ENCODE measurements around the gene GCLM. TPM values are rescaled to one million over a fixed set of nuclear protein-coding genes. Genes with fewer than 3 reads are reported as not detected.

The GCLM gene
- total and polyA plus RNA-seq, 5 experiments from 2014 or later: 11.3 to 19.3 (median 18.2) TPM

DNA sequence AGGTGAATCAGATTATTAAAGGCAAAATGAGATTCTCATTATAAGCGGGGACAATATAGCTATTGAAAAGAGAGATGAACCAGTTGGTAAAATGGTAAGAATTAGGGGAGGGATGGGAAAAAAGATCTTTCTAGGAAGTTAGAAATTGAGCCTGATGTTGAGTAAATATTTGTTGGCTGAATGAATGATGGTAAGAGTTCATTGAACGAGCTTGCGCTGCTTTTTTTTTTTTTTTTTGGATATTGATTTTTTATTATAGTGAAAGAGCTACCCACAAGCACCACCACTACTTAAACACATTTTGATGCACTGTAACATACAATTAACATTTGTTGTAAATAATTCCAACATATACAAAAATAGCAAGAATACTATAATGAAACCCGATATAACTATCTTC, 1.1 kb upstream of the GCLM start:
- peaks cover 0 to 6% (median 0%) of the 10 kb centered on the region in 9 donors for H3K9me3 Mint-ChIP-seq
- H3K4me1 Mint-ChIP-seq: peaks cover 13 to 34% (median 28%) of the 10 kb centered on the region in 4 donors
- ATAC-seq (no peak), DNase-seq (no peak)
- POLR2A ChIA-PET: interaction anchor here (0.7 to 3.6 kb wide), 5 partner anchors 27 to 297 kb away, joined by 5 to 33 read pairs (median 10); partner anchors contain the start of gene DNTTIP2
- H3K27me3 Mint-ChIP-seq: peaks cover 0 to 5% (median 0%) of the 10 kb centered on the region in 5 donors
- no peaks in the 10 kb centered on the region for H3K36me3 Mint-ChIP-seq
- H3K27ac Mint-ChIP-seq: peak overlapping the region; percentile 61 to 95 (median 90)
- H3K4me3 Mint-ChIP-seq: peak overlapping the region; percentile 76 to 95 (median 84)

DNA sequence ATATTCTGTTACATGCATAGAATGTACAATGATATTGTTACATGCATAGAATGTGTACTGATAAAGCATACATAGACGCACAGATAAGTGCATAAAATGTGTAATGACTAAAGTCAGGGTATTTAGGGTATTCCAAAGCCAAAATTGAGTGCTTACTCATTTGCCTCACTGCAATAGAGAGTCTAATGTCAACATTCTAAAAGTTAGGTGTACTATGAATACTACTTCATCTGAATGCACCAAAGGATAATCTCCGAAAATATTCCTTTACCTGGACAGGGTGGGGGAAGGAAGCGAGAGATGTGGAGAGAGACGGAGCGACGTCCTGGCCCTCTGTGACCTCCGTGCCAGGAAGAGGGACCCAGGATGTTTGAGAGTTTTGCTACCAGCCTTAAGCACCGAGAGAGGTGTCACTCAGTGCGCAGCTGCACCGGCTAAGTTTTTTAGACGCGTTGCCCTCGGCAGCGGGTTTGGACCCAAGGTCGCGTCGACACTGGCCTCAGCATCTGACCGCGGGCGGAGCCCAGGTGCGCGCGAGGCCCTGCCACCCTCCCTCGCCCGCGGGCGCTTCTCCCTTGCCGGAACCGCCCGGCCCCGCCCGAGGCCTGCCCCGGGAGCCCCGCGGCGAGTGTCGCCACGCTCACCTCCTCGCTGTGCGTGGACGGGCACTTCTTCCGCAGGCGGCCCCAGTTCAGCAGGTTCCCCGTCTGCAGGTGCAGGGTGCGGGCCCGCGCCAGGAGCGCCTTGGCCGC, 660 bp downstream of the GCLM start:
- Mint-ChIP-seq H3K27ac (peak overlapping the region; percentile 74 to 96 (median 90)), H3K9me3 (peaks cover 0 to 6% (median 0%) of the 10 kb centered on the region in 9 donors), H3K4me1 (peaks cover 12 to 48% (median 40%) of the 10 kb centered on the region in 4 donors), H3K36me3 (no peaks in the 10 kb centered on the region), H3K27me3 (peaks cover 0 to 2% (median 0%) of the 10 kb centered on the region in 5 donors), H3K4me3 (peak overlapping the region; percentile 81 to 95 (median 92))
- DNase-seq: peak; percentile 20 to 73 (median 52)
- ATAC-seq: peak; percentile 56 to 57
- POLR2A ChIA-PET: interaction anchor here (1.0 to 3.6 kb wide), 4 partner anchors 30 to 510 kb away, joined by 3 to 33 read pairs (median 14); partner anchors contain the start of genes ABCD3 and DNTTIP2

DNA sequence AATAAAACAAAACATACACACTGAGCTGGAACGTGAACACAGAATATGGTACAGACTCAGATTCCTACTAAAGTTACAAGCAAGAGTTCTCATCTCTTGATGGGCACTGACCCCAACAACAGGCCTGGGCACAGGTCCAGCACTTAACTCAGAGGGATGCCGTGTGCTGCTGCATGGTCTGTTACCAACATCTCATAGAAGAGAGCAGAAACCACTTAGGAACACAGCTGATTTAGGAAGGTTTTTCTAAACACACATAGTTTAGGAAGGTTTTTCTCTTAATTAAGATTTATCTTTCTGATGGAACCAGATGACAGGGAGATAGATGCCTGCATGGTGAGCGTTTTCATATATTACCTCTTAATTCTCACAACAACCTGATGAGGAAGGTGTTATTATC, 1.5 kb downstream of the GCLM start:
- Mint-ChIP-seq H3K36me3 (no peaks in the 10 kb centered on the region), H3K27ac (peak overlapping the region in 8 of 10 donors; percentile 41 to 91 (median 69)), H3K4me1 (peaks cover 9 to 48% (median 40%) of the 10 kb centered on the region in 4 donors), H3K27me3 (no peaks in the 10 kb centered on the region), H3K9me3 (peaks cover 0 to 6% (median 0%) of the 10 kb centered on the region in 9 donors), H3K4me3 (peak overlapping the region; percentile 58 to 95 (median 72))
- DNase-seq (no peak), ATAC-seq (no peak)
- POLR2A ChIA-PET: interaction anchor here (3.6 kb wide), 1 partner anchor 29 kb away, joined by 33 read pairs; the partner anchor contains the start of gene DNTTIP2

DNA sequence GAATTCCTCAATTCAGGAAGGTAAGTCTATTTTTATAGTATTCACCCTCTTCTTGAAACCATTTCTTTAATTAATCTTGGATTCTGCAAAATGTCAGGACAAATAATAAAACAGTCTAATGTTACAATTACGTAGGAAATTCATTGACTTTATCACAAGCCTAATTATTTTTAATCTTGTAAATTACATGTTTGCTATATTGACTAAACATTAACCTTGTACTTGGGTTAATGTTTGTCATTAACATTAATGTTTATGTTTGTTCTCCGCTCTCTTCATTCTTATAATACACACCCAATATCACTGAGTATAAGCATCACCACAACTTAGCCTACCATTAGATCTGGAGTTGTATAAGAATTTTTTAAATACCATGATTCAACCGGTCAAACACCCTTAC, 2.8 kb downstream of the GCLM start:
- ATAC-seq: no peak
- peak overlapping the region in 1 of 10 donors; percentile 31 for H3K27ac Mint-ChIP-seq

DNA sequence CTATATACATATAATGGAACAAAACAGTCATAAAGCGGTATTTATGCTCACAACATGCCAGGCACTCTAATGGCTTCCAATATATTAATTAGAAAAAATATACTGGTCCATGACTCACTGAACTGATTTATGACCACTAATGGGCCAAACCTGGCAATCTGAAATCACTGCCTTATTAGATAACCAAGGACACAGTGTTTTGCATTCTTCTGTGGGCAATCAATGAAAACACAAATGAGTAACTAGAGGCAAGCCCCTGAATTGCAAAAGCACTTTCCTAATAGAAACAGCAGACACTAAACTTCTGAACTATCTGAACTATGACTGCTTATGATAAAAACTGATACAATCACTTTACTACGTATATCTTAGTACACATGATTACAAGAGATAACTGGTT, 3.5 kb downstream of the GCLM start:
- POLR2A ChIA-PET: no interaction called here

More for the DNA sequence above, 2.8 kb downstream of the GCLM start:
- Mint-ChIP-seq H3K27me3 (no peaks in the 10 kb centered on the region), H3K4me3 (no peak overlapping the region), H3K9me3 (peaks cover 0 to 6% (median 0%) of the 10 kb centered on the region in 9 donors), H3K4me1 (peaks cover 9 to 48% (median 40%) of the 10 kb centered on the region in 4 donors), H3K36me3 (peaks cover 0 to under 1% (median 0%) of the 10 kb centered on the region in 3 donors)
- no peak for DNase-seq
- POLR2A ChIA-PET: no interaction called here

DNA sequence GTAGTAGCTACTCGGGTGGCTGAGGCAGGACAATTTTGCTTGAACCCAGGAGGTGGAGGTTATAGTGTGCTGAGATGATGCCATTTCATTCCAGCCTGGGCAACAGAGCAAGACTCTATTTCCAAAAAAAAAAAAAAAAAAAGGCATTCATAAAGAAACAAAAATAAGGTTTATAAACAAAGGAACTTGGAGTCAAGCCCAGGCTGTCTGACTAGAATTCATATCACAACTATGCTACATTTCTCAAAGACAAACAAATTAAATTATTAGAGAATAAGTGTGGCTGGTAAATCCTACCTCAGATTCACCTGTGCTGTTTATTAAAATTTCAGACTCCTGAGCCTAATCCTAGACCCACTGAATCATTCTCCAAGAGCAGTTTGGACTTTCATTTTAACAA, 4.2 kb downstream of the GCLM start:
- DNase-seq (no peak), ATAC-seq (no peak)
- POLR2A ChIA-PET: interaction anchor here (1.0 kb wide), 1 partner anchor 26 kb away, joined by 5 read pairs; the partner anchor contains the start of gene DNTTIP2
- no peaks in the 10 kb centered on the region for H3K27me3 Mint-ChIP-seq
- H3K4me1 Mint-ChIP-seq: peaks cover 8 to 45% (median 38%) of the 10 kb centered on the region in 4 donors
- H3K4me3 Mint-ChIP-seq: peak overlapping the region in 1 of 10 donors; percentile 8
- peaks cover 0 to 10% (median 1%) of the 10 kb centered on the region in 3 donors for H3K36me3 Mint-ChIP-seq
- H3K27ac Mint-ChIP-seq: peak overlapping the region in 5 of 10 donors; percentile 29 to 78 (median 71)
- H3K9me3 Mint-ChIP-seq: peaks cover 0 to 4% (median 0%) of the 10 kb centered on the region in 9 donors

More for the DNA sequence above, 3.5 kb downstream of the GCLM start:
- Mint-ChIP-seq H3K4me1 (peaks cover 9 to 48% (median 40%) of the 10 kb centered on the region in 4 donors), H3K4me3 (no peak overlapping the region), H3K27ac (no peak overlapping the region), H3K36me3 (peaks cover 0 to 8% (median 0%) of the 10 kb centered on the region in 3 donors), H3K27me3 (no peaks in the 10 kb centered on the region), H3K9me3 (peaks cover 0 to 6% (median 0%) of the 10 kb centered on the region in 9 donors)
- DNase-seq (no peak), ATAC-seq (no peak)

DNA sequence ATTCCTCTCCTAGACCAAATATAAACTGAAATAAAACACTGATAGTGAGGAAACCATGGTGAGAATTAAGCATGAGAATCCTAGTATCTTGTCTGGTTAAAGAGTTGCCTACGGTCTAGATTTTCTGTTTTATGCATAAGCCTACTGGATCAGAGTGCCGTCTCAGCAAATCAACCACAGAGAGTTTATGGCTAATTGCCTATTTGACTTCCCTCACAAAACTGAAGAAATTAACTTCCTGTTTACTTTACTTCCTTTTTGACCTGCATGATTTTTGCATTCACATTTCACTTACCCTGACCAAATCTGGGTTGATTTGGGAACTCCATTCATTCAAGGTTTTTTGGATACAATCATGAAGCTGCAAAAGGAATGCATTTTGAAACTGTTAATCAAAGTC, 5.0 kb downstream of the GCLM start:
- no peaks in the 10 kb centered on the region for H3K27me3 Mint-ChIP-seq
- POLR2A ChIA-PET: interaction anchor here (1.0 kb wide), 1 partner anchor 25 kb away, joined by 5 read pairs; the partner anchor contains the start of gene DNTTIP2
- peak overlapping the region in 5 of 10 donors; percentile 6 to 78 (median 49) for H3K27ac Mint-ChIP-seq
- peaks cover 0 to 14% (median 2%) of the 10 kb centered on the region in 3 donors for H3K36me3 Mint-ChIP-seq
- DNase-seq: peak in 1 of 10 donors; percentile 5
- no peaks in the 10 kb centered on the region for H3K9me3 Mint-ChIP-seq
- ATAC-seq: no peak
- peaks cover 5 to 40% (median 33%) of the 10 kb centered on the region in 4 donors for H3K4me1 Mint-ChIP-seq
- peak overlapping the region in 1 of 10 donors; percentile 8 for H3K4me3 Mint-ChIP-seq

DNA sequence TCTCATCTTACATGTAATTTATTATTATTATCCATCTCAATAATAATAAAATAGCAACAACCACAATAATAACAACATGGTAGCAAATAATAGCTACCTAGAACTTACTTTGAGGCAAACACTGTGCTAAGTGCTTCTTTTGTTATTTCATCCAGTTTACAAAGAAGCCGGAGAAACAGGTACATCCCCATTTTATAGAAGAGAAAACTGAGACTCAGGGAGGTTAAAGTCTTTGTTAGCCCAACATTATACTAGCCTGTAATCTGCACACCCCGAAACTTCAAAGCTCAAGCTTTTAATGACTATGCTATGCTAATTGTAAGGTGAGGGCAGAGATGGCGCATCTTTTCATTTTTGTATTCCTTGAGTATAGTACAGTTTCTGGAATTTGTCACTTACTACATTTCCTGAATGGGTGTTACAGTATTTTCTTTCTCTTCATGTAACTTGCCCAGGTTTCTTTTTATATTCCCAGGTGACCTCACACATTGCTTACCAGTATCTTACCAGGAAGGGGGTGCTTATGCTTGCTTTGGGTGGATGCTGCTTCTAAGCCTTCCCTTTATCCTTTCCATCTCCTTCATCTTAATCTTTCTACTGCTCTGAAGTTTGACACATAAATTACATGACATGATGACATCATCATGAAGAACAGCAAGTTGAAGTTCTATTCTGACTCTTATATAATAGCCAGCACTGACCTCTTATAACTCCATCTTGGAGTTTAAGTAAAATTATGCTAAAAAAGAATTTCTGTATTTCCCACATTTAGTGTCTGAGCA, 8.3 kb downstream of the GCLM start:
- H3K4me3 Mint-ChIP-seq: no peak overlapping the region
- H3K36me3 Mint-ChIP-seq: peaks cover 0 to 38% (median 8%) of the 10 kb centered on the region in 3 donors
- H3K27me3 Mint-ChIP-seq: no peaks in the 10 kb centered on the region
- no peak for DNase-seq
- no peak overlapping the region for H3K27ac Mint-ChIP-seq
- H3K4me1 Mint-ChIP-seq: peaks cover 0 to 16% (median 14%) of the 10 kb centered on the region in 4 donors
- no peaks in the 10 kb centered on the region for H3K9me3 Mint-ChIP-seq
- no peak for ATAC-seq
- POLR2A ChIA-PET: no interaction called here

DNA sequence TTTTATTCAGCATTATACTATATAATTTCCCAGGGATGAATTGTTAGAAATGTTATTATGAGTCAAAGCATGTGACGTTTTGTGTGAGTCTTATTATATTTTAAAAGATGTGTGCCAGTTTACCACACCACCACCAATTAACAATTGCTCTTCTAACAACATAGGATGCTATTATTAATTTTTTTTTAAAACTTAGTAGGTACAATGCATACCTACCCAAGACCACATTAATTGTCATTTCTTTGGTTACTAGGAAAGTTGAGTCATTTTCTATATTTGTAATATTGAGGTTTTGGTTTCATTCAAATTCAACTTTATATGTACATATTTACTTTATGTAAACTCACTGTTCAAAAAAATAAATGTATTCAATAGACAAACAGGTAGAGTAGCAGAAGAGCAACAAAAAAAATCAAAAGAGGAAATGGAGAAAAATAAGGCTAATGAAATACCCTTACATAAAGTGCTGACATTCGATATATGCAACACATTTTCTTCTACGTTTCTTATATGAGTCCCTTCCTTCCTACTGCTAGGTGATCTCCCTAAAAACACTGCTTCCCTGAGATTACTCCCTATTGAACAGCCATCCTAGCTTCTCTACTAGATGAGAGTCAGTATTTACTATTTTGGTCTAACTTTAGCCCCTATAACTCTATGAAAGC, 9.6 kb downstream of the GCLM start:
- peaks cover 0 to 45% (median 12%) of the 10 kb centered on the region in 3 donors for H3K36me3 Mint-ChIP-seq
- H3K27ac Mint-ChIP-seq: no peak overlapping the region
- no peaks in the 10 kb centered on the region for H3K27me3 Mint-ChIP-seq
- DNase-seq: no peak
- no peak for ATAC-seq
- H3K4me3 Mint-ChIP-seq: no peak overlapping the region
- POLR2A ChIA-PET: no interaction called here
- peaks cover 0 to 11% (median 10%) of the 10 kb centered on the region in 4 donors for H3K4me1 Mint-ChIP-seq
- H3K9me3 Mint-ChIP-seq: no peaks in the 10 kb centered on the region

DNA sequence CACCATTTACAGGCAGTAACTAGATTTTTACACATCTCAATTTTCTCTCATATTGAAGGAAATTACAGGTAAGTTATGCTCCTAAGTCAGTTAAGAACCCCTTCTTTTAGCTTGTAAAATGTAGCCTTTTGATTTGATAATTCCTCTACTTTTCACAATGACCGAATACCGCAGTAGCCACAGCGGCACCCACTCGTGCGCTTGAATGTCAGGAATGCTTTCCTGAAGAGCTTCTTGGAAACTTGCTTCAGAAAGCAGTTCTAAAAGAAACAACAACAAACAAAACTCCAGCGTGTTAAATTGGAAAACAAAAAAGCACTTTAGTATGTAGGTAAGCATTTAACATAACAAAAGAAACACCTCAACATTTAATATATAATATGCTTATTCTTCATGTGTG, 20.3 kb downstream of the GCLM start:
- Mint-ChIP-seq H3K27ac (no peak overlapping the region), H3K9me3 (no peaks in the 10 kb centered on the region), H3K4me3 (no peak overlapping the region), H3K27me3 (no peaks in the 10 kb centered on the region), H3K36me3 (peaks cover 0 to 35% (median 7%) of the 10 kb centered on the region in 3 donors), H3K4me1 (peaks cover 0 to 2% (median 0%) of the 10 kb centered on the region in 4 donors)
- DNase-seq: no peak
- POLR2A ChIA-PET: interaction anchor here (0.6 kb wide), 1 partner anchor 14 kb away, joined by 4 read pairs; no protein-coding TSS in a partner anchor
- ATAC-seq: no peak

DNA sequence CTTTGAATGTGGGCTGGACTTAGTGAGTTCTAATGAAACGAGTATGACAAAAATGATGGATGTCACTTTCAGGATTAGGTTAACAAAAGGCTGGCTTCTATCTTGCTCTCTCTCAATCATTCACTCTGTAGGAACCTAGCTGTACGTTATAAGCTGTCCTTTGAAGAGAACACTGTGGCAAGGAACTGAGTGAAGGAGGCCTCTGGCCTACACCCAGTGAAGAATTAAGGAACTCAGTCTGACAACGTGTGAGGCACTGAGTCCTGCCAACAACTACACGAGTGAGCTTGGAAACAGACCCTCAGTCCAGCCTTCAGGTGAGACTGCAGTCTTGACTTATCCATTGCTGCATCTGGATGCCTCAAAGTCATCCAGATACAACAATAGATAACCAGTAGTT, 27.0 kb downstream of the GCLM start:
- POLR2A ChIA-PET: interaction anchor here (2.2 kb wide), 1 partner anchor 28 kb away, joined by 10 read pairs; the partner anchor contains the start of gene GCLM
- Mint-ChIP-seq H3K27ac (no peak overlapping the region), H3K9me3 (no peaks in the 10 kb centered on the region), H3K27me3 (no peaks in the 10 kb centered on the region), H3K4me3 (no peak overlapping the region), H3K4me1 (peaks cover 10 to 28% (median 20%) of the 10 kb centered on the region in 4 donors), H3K36me3 (peaks cover 0 to 5% (median under 1%) of the 10 kb centered on the region in 3 donors)
- ATAC-seq (no peak), DNase-seq (no peak)

DNA sequence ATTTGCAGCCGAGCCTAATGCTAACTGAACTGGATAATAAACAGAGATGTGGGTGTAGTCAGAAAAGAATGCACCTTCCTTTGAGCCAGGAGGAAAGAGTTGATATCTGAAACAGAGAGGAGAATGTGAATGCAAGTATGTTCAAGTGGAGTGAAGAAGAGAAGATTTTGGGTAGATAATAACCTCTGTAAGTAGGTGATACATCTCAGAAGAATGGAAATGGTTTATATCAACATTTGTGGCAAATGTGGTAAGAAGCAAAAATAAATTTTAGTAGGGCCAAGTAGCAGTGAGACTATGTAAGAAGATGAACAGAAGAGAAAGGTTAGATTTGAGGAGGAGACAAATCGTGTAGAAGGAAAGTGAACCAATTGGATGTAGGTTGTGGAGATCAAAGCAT, 28.5 kb downstream of the GCLM start:
- no peak for ATAC-seq
- no peak for DNase-seq
- Mint-ChIP-seq H3K9me3 (no peaks in the 10 kb centered on the region), H3K4me1 (peaks cover 17 to 40% (median 33%) of the 10 kb centered on the region in 4 donors), H3K27ac (peak overlapping the region in 9 of 10 donors; percentile 6 to 83 (median 42)), H3K27me3 (no peaks in the 10 kb centered on the region), H3K4me3 (peak overlapping the region in 7 of 10 donors; percentile 5 to 66 (median 43)), H3K36me3 (peaks cover 3 to 18% (median 12%) of the 10 kb centered on the region in 3 donors)
- POLR2A ChIA-PET: no interaction called here
